Brain microvascular endothelial cell (primary cell): ENCODE measurements around the gene ATP1A2.

ENCODE experiments used
- DNase-seq: peaks from one replicate; pipeline ENCODE4 v3.0.0-alpha.2; 2020
- H3K27ac ChIP-seq: fragments of 250-450 bp; sonication (Bioruptor Pico); 2 replicates; pipeline ENCODE4 v1.5.1; 2020; ENCODE audit warnings: mild to moderate bottlenecking, moderate library complexity
- H3K27me3 ChIP-seq: fragments of 250-450 bp; sonication (Bioruptor Pico); replicated peaks from 2 replicates; pipeline ENCODE4 v1.5.1; 2020; ENCODE audit warnings: mild to moderate bottlenecking
- H3K36me3 ChIP-seq: fragments of 250-450 bp; sonication (Bioruptor Pico); replicated peaks from 2 replicates; pipeline ENCODE4 v1.5.1; 2020; ENCODE audit warnings: mild to moderate bottlenecking
- H3K4me3 ChIP-seq: 2 replicates; pipeline ENCODE4 v1.5.1; 2011; ENCODE audit warnings: low read depth, mild to moderate bottlenecking, control low read depth, low read length, moderate library complexity
- in situ Hi-C: cut with HindIII; loops from 2 replicates; pipeline ENCODE4 v1.10.0; 2017; ENCODE audit warnings: low sequenced_read_pairs, low pct_ligation_motif_present
- TF ChIP-seq, protein P1 (sequence below): IDR thresholded peaks from 2 replicates; pipeline ENCODE4 v1.5.1; 2011; ENCODE audit warnings: low read depth, mild to moderate bottlenecking, moderate library complexity, low read length, control low read depth, inconsistent platforms; ENCODE audit errors: missing control alignments

Gene ATP1A2

DNA sequence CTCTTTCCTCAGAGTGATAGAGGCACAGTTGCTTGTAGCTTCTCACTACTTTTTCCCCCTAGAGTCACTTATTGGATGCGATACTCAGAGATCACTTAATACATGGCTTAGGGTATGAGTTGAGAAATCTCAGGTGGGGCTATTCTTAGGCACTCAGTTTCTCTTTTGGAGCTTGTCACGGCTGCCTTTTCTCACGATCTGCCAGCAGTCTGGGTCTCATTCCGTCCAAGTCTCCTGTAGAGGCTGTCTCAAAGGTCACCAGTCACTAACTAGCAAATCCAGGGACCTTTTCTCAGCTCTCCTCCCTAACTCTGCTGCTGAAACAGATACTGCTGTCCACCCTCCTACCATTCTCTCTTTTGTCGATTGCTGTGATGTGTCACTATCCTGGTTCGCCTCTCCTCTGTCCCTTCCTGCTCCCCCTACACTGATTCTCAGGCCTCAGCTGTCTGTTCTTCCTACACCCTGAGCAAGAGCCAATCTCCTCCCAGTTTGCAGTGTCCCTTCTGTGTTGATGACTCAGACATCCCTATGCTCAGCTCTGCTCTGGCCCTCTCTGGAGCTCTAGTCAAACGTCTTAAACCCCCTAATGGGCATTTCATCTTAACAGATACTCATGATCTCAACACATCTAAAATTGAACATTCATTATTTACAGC, 12.4 kb downstream of the ATP1A2 start:
- no peaks in the 10 kb centered on the region for H3K36me3 ChIP-seq
- no peak overlapping the region for H3K4me3 ChIP-seq
- TF ChIP-seq, protein P1, sequence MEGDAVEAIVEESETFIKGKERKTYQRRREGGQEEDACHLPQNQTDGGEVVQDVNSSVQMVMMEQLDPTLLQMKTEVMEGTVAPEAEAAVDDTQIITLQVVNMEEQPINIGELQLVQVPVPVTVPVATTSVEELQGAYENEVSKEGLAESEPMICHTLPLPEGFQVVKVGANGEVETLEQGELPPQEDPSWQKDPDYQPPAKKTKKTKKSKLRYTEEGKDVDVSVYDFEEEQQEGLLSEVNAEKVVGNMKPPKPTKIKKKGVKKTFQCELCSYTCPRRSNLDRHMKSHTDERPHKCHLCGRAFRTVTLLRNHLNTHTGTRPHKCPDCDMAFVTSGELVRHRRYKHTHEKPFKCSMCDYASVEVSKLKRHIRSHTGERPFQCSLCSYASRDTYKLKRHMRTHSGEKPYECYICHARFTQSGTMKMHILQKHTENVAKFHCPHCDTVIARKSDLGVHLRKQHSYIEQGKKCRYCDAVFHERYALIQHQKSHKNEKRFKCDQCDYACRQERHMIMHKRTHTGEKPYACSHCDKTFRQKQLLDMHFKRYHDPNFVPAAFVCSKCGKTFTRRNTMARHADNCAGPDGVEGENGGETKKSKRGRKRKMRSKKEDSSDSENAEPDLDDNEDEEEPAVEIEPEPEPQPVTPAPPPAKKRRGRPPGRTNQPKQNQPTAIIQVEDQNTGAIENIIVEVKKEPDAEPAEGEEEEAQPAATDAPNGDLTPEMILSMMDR, result no peak
- in situ Hi-C loops, result no loop called here
- H3K27me3 ChIP-seq, result no peaks in the 10 kb centered on the region
- H3K27ac ChIP-seq, result no peak overlapping the region
- DNase-seq, result peak; percentile 45

DNA sequence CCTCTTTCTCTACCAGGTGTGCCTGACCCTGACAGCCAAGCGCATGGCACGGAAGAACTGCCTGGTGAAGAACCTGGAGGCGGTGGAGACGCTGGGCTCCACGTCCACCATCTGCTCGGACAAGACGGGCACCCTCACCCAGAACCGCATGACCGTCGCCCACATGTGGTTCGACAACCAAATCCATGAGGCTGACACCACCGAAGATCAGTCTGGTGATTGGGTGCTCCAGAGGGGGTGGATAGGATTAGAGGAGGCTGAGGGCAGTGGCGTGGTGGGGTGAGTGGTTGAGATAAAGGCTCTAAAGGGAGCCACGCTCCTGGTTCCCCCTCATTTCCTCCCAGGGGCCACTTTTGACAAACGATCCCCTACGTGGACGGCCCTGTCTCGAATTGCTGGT, 13.1 kb downstream of the ATP1A2 start:
- Histone ChIP-seq H3K4me3 (no peak overlapping the region), H3K27me3 (no peaks in the 10 kb centered on the region), H3K27ac (no peak overlapping the region), H3K36me3 (no peaks in the 10 kb centered on the region)
- no peak for DNase-seq
- TF ChIP-seq, protein P1, result no peak
- in situ Hi-C loops, result no loop called here

DNA sequence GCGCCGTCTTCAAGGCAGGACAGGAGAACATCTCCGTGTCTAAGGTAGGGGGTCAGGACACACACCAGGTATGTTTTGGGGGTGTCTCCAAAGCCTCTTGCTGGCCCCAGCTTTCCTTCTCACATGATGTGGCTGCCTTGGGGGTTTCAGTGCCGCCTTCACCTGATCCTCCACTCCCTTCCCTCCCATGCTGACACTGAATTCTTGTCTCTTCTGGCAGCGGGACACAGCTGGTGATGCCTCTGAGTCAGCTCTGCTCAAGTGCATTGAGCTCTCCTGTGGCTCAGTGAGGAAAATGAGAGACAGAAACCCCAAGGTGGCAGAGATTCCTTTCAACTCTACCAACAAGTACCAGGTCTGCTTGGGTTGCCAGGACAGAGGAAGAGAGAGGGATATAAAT, 13.5 kb downstream of the ATP1A2 start:
- Histone ChIP-seq H3K4me3 (no peak overlapping the region), H3K36me3 (no peaks in the 10 kb centered on the region), H3K27ac (no peak overlapping the region), H3K27me3 (no peaks in the 10 kb centered on the region)
- no peak for DNase-seq
- TF ChIP-seq, protein P1, result no peak
- in situ Hi-C loops, result no loop called here

DNA sequence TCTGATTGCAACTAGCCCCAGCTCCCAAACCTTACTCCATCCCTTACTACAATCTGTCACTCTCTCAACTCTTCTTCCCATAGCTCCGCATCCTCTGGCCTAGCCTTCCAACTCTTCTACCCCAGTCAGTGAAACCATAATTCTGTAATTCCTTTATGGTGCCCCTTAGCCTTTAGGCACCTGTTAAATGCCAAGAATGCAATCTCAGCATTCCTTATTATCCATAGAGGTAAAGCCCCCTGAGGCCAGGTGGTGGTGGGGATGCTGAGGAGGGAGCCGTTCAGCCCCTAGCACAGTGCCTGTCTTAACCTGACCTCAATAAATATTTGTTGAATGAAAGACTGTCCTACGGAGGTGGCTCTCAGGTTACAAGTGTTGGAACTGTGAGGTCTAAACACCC, 14.0 kb downstream of the ATP1A2 start:
- H3K27me3 ChIP-seq, result no peaks in the 10 kb centered on the region
- DNase-seq, result no peak
- no peak overlapping the region for H3K27ac ChIP-seq
- in situ Hi-C loops, result no loop called here
- TF ChIP-seq, protein P1, result no peak
- no peak overlapping the region for H3K4me3 ChIP-seq
- no peaks in the 10 kb centered on the region for H3K36me3 ChIP-seq

DNA sequence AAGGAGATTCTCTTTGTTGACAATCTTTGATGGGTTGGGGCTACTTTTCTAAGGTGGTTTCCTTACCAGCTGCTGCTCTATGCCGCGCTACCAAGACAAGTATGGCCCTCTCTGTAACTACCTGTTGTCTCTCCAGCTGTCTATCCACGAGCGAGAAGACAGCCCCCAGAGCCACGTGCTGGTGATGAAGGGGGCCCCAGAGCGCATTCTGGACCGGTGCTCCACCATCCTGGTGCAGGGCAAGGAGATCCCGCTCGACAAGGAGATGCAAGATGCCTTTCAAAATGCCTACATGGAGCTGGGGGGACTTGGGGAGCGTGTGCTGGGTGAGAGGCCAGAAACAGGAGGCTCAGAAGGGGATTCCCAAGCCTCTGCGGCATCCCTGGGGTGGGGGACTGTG, 14.4 kb downstream of the ATP1A2 start:
- no peak for DNase-seq

More for the DNA sequence above, 14.4 kb downstream of the ATP1A2 start:
- Histone ChIP-seq H3K36me3 (no peaks in the 10 kb centered on the region), H3K4me3 (no peak overlapping the region), H3K27ac (no peak overlapping the region), H3K27me3 (no peaks in the 10 kb centered on the region)
- in situ Hi-C loops, result no loop called here
- TF ChIP-seq, protein P1, result no peak
